Prostate gland (tissue), 2 donors: ENCODE data around the gene FBXO10. TPM values are rescaled to one million over a fixed set of nuclear protein-coding genes. Genes with fewer than 3 reads are reported as not detected.

Experiments
- DNase-seq: peaks from one replicate; pipeline ENCODE4 v3.0.0-alpha.2; 2019; ENCODE audit warnings: low spot score
- H3K27ac ChIP-seq, 2 donors: fragments of 200-600 bp; sonication (generic); 2 replicates each; pipeline ENCODE4 v1.5.1; 2017 to 2019
- H3K27me3 ChIP-seq: fragments of 200-600 bp; sonication (generic); replicated peaks from 2 replicates; pipeline ENCODE4 v1.5.1; 2019; ENCODE audit not compliant: insufficient read depth
- H3K36me3 ChIP-seq, 2 donors: fragments of 200-600 bp; sonication (generic); 1 replicate in 1 of 2; 2 replicates in 1 of 2; pipeline versions ENCODE4 v1.5.1 to v1.8.1; 2017 to 2019
- H3K4me1 ChIP-seq: fragments of 200-600 bp; sonication (generic); replicated peaks from 2 replicates; pipeline ENCODE4 v1.5.1; 2019
- H3K4me3 ChIP-seq, 2 donors: fragments of 200-600 bp; sonication (generic); 2 replicates each; pipeline ENCODE4 v1.5.1; 2017 to 2019
- H3K9me3 ChIP-seq: fragments of 200-600 bp; sonication (generic); 2 replicates; pipeline ENCODE4 v1.5.1; 2017
- CTCF ChIP-seq, 4 experiments: fragments of 200-600 bp in 2 of 4; fragments of 450-650 bp in 2 of 4; sonication (generic) in 2 of 4; IDR thresholded peaks; 1 replicate in 3 of 4; 2 replicates in 1 of 4; pipeline ENCODE4 v1.5.1; 2016 to 2019; ENCODE audit warnings: antibody characterized with exemption in 4 of 4, mild to moderate bottlenecking in 2 of 4, moderate library complexity in 2 of 4
- POLR2A ChIP-seq: fragments of 450-650 bp; IDR thresholded peaks from one replicate; pipeline ENCODE4 v1.6.1; 2016; ENCODE audit warnings: antibody characterized with exemption, mild to moderate bottlenecking
- POLR2AphosphoS5 ChIP-seq: sonication (generic); formaldehyde crosslinking; IDR thresholded peaks from one replicate; pipeline ENCODE4 v1.6.1; 2017; ENCODE audit warnings: antibody characterized with exemption
- WGBS: methylation state at CpG from one replicate; pipeline ENCODE4 v1.1.5; 2018; 5-methylcytosine and 5-hydroxymethylcytosine counted together
- intact Hi-C: fragments of 100-400 bp; cut with DNase I; formaldehyde crosslinking; loops from one replicate; pipeline ENCODE4 v1.14.2; 2022
- total RNA-seq, 2 donors: library from RNA; depleted of rRNA; stranded (reverse); fragments of >200 nt; gene quantifications; one replicate each; pipeline ENCODE4 v1.1.0, GENCODE V29; 2016

FBXO10 gene
- total RNA-seq, 2 donors from 2014 or later, result 8.5 to 17.6 TPM

- no peak overlapping the region for H3K4me3 ChIP-seq
- no peak for DNase-seq
- H3K27me3 ChIP-seq, result no peaks in the 10 kb centered on the region
- no peaks in the 10 kb centered on the region for H3K4me1 ChIP-seq
- no peaks in the 10 kb centered on the region for H3K9me3 ChIP-seq
- no peak overlapping the region for H3K27ac ChIP-seq
- no peaks in the 10 kb centered on the region for H3K36me3 ChIP-seq
- WGBS, result 71% methylated on average over 2 of the region's 2 CpGs
- intact Hi-C loops, result loop anchor here (10.0 kb wide), 1 partner anchor 188 kb away; the partner anchor contains the start of gene EXOSC3
- TF ChIP-seq POLR2A, result no peak
- TF ChIP-seq POLR2AphosphoS5, result no peak
- TF ChIP-seq CTCF (IDR thresholded peaks at IDR 0.05), result no peak
These were observed 20.3 kb upstream of the FBXO10 start for GRCh38 chr9:37596504-37596903.

GRCh38 chr9:37593883-37594448 lies 17.8 kb upstream of the FBXO10 start:
- H3K27me3 ChIP-seq, result no peaks in the 10 kb centered on the region
- H3K27ac ChIP-seq, result no peak overlapping the region
- intact Hi-C loops, result loop anchor here (10.0 kb wide), 1 partner anchor 191 kb away; the partner anchor contains the start of gene EXOSC3
- no peak for DNase-seq
- WGBS, result 84% methylated on average over 6 of the region's 6 CpGs
- no peaks in the 10 kb centered on the region for H3K36me3 ChIP-seq
- no peaks in the 10 kb centered on the region for H3K9me3 ChIP-seq
- H3K4me3 ChIP-seq, result no peak overlapping the region
- no peak for TF ChIP-seq CTCF (IDR thresholded peaks at IDR 0.05)
- TF ChIP-seq POLR2AphosphoS5, result no peak
- no peak for TF ChIP-seq POLR2A
- no peaks in the 10 kb centered on the region for H3K4me1 ChIP-seq

GRCh38 chr9:37592108-37592951 lies 16.1 kb upstream of the FBXO10 start, which contains the start of gene TOMM5:
TOMM5 (minus strand) TSS chr9:37592597; CDS start chr9:37592532, 65 bp downstream.
- Histone ChIP-seq H3K4me3 (peak within 1 kb of the TSS; percentile 65 to 85), H3K9me3 (no peaks in the 10 kb centered on the region), H3K4me1 (no peaks in the 10 kb centered on the region), H3K27ac (peak within 1 kb of the TSS; percentile 73 to 80), H3K27me3 (no peaks in the 10 kb centered on the region), H3K36me3 (no peaks in the 10 kb centered on the region)
- DNase-seq, result peak; percentile 89
- peak; percentile 44 for TF ChIP-seq POLR2A
- TF ChIP-seq CTCF (IDR thresholded peaks at IDR 0.05), result peak in 2 of 4 experiments; percentile 6 to 12
- TF ChIP-seq POLR2AphosphoS5, result peak; percentile 98
- intact Hi-C loops, result loop anchor here (10.0 kb wide), 1 partner anchor 192 kb away; the partner anchor contains the start of gene EXOSC3
- WGBS, result under 1% methylated on average over 71 of the region's 72 CpGs

- H3K4me3 ChIP-seq, result no peak overlapping the region
- 94% methylated on average over 4 of the region's 4 CpGs for WGBS
- TF ChIP-seq POLR2AphosphoS5 (no peak), CTCF (IDR thresholded peaks at IDR 0.05) (no peak), POLR2A (no peak)
- H3K27me3 ChIP-seq, result no peaks in the 10 kb centered on the region
- intact Hi-C loops, result no loop called here
- no peaks in the 10 kb centered on the region for H3K9me3 ChIP-seq
- no peaks in the 10 kb centered on the region for H3K36me3 ChIP-seq
- no peaks in the 10 kb centered on the region for H3K4me1 ChIP-seq
- H3K27ac ChIP-seq, result no peak overlapping the region
- no peak for DNase-seq
These were observed 11.3 kb upstream of the FBXO10 start for GRCh38 chr9:37587521-37587920.
